ENCODE data around the gene FGF8. TPM values are rescaled to one million over a fixed set of nuclear protein-coding genes. Genes with fewer than 3 reads are reported as not detected.

Gene FGF8
- total and polyA plus RNA-seq, 10 of the 15 experiments (the other 5 are each of a cell fraction or from before 2014, with no cell fraction given): 0.08 to 0.43 (median 0.17) TPM; not detected in 7

- FAIRE-seq: no peak
- WGBS (ENCODE audit: insufficient coverage, insufficient replicate concordance, low lambda C conversion rate, missing lambda C conversion rate): 21% methylated on average over 2 of the region's 2 CpGs
- POLR2A ChIA-PET: interaction anchor here (0.6 kb wide), 1 partner anchor 20 kb away, joined by 3 read pairs; no protein-coding TSS in a partner anchor
These were observed 34.0 kb downstream of the FGF8 start for GRCh38 chr10:101741938-101742337.

More at GRCh38 chr10:101741938-101742337, 34.0 kb downstream of the FGF8 start:
- Histone ChIP-seq H4K20me1 (ENCODE audit: control insufficient read depth, insufficient read depth) (no peaks in the 10 kb centered on the region), H3K27ac (ENCODE audit: control insufficient read depth, insufficient read depth) (no peak overlapping the region), H2AFZ (ENCODE audit: control insufficient read depth, low read depth, low read length) (no peak overlapping the region), H3K9me3 (replicated peaks; ENCODE audit: control insufficient read depth, insufficient read depth, low read length) (no peaks in the 10 kb centered on the region), H3K9ac (ENCODE audit: control insufficient read depth, insufficient read depth, low read length) (no peak overlapping the region), H3K27me3 (replicated peaks in 1 of 2; ENCODE audit: control insufficient read depth in 2 of 2, insufficient read depth in 2 of 2, low read length in 1 of 2) (no peaks in the 10 kb centered on the region; a peak in 1 of 4 replicates), H3K4me3 (no peak overlapping the region), H3K79me2 (ENCODE audit: control insufficient read depth, insufficient read depth, low read length) (no peaks in the 10 kb centered on the region), H3K4me2 (ENCODE audit: control insufficient read depth, insufficient read depth) (no peak overlapping the region), H3K36me3 (ENCODE audit: control insufficient read depth in 2 of 2, insufficient read depth in 2 of 2, low read length in 1 of 2) (no peaks in the 10 kb centered on the region), H3K4me1 (ENCODE audit: control insufficient read depth, insufficient read depth, low read length) (no peaks in the 10 kb centered on the region)
- no peak for ATAC-seq
- intact Hi-C loops (cut with micrococcal nuclease; ENCODE audit: unreplicated experiment) (no loop called here), in situ Hi-C loops (cut with MboI) (no loop called here)
- DNase-seq (ENCODE audit: low read depth, low spot score): no peak
- no TSS peak for BruUV-seq (replicated peaks)
- TF ChIP-seq RAD51 (IDR thresholded peaks at IDR 0.05): no peak
- no peak for TF ChIP-seq GABPA (IDR thresholded peaks at IDR 0.05; ENCODE audit: low read depth)
- TF ChIP-seq MXI1 (IDR thresholded peaks at IDR 0.05; ENCODE audit: low read depth, low read length): no peak
- TF ChIP-seq CUX1 (IDR thresholded peaks at IDR 0.05; ENCODE audit: insufficient replicate concordance, low read depth, low read length): no peak
- no peak for TF ChIP-seq STAT3 (IDR thresholded peaks at IDR 0.05; ENCODE audit: low read depth, low read length)
- no peak for TF ChIP-seq CHD1 (IDR thresholded peaks at IDR 0.05; ENCODE audit: low read depth, low read length)
- SMC1A ChIA-PET (ENCODE audit: uncharacterized antibody, unreplicated experiment): interaction anchor here (0.7 to 1.8 kb wide), 2 partner anchors 23 to 139 kb away, joined by 3 read pairs; no protein-coding TSS in a partner anchor
- RAD21 ChIA-PET (ENCODE audit: unreplicated experiment): interaction anchor here (0.7 kb wide), 1 partner anchor 142 kb away, joined by 3 read pairs; no protein-coding TSS in a partner anchor
- CTCF ChIA-PET: interaction anchor here (0.8 kb wide), 1 partner anchor 645 kb away, joined by 3 read pairs; no protein-coding TSS in a partner anchor
